Fibroblast of lung (primary cell): ENCODE measurements around the gene MGAT3.

Experiments
- EZH2 ChIP-seq: IDR thresholded peaks from 2 replicates; pipeline ENCODE4 v1.5.1; 2012; ENCODE audit warnings: low read length, control low read depth, mild to moderate bottlenecking; ENCODE audit errors: missing control alignments
- TF ChIP-seq, protein P1 (sequence below), 2 donors: IDR thresholded peaks in 1 of 2; conservative IDR thresholded peaks in 1 of 2; 1 replicate in 1 of 2; 2 replicates in 1 of 2; pipeline ENCODE4 v1.5.1; 2011 to 2012; ENCODE audit warnings: low read length in 2 of 2, control low read depth in 1 of 2, inconsistent platforms in 1 of 2, low read depth in 1 of 2, mild to moderate bottlenecking in 1 of 2

DNA sequence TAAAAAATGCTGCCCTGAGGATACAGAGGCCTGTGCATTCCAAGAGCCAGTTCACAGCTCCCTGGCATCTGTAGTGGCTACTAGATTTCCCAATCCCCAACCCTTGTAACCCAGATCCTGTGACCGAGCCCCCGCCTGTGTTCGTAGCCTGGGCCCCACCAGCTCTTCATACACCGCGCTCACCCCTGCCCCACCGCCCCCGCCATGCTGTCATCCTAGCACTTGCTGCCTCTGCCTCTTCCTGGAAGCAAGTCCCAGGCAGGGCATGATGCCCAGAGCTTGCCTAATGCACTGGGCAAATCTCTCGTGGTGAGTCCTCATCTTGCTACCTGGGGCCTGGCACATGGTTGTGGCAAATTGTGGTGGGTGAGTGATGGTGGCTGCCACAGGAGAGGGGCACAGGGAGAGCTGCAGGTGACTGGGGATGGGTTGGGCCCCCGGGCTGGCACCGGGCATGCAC, 7.1 kb downstream of the MGAT3 start:
- TF ChIP-seq EZH2: no peak
- TF ChIP-seq, protein P1, sequence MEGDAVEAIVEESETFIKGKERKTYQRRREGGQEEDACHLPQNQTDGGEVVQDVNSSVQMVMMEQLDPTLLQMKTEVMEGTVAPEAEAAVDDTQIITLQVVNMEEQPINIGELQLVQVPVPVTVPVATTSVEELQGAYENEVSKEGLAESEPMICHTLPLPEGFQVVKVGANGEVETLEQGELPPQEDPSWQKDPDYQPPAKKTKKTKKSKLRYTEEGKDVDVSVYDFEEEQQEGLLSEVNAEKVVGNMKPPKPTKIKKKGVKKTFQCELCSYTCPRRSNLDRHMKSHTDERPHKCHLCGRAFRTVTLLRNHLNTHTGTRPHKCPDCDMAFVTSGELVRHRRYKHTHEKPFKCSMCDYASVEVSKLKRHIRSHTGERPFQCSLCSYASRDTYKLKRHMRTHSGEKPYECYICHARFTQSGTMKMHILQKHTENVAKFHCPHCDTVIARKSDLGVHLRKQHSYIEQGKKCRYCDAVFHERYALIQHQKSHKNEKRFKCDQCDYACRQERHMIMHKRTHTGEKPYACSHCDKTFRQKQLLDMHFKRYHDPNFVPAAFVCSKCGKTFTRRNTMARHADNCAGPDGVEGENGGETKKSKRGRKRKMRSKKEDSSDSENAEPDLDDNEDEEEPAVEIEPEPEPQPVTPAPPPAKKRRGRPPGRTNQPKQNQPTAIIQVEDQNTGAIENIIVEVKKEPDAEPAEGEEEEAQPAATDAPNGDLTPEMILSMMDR (conservative IDR thresholded peaks at IDR 0.05 in 1 of 2, IDR thresholded peaks at IDR 0.05 in 1 of 2; ENCODE audit: low read depth in 1 of 2, low read length in 2 of 2): no peak
